WTC11 (cell line): ENCODE measurements around the gene LIMCH1.

ENCODE experiments used
- JUN ChIP-seq: sonication (generic); formaldehyde crosslinking; IDR thresholded peaks from 2 replicates; pipeline ENCODE4 v1.8.0; 2023; ENCODE audit warnings: mild to moderate bottlenecking, missing genetic modification reagents
- OVOL2 ChIP-seq: fragments of 250-450 bp; sonication (Bioruptor Pico); IDR thresholded peaks from 2 replicates; pipeline ENCODE4 v1.9.0; 2021; ENCODE audit warnings: mild to moderate bottlenecking, borderline replicate concordance
- TF ChIP-seq, protein P1 (sequence below): fragments of 200-600 bp; IDR thresholded peaks from 2 replicates; pipeline ENCODE4 v1.8.0; 2022; ENCODE audit warnings: antibody characterized with exemption
- TF ChIP-seq, protein P2 (sequence below): sonication (generic); formaldehyde crosslinking; IDR thresholded peaks from 2 replicates; pipeline ENCODE4 v1.8.1; 2023; ENCODE audit warnings: mild to moderate bottlenecking, missing genetic modification reagents, moderate library complexity
- TF ChIP-seq, protein P3 (sequence below): sonication (generic); formaldehyde crosslinking; IDR thresholded peaks from 2 replicates; pipeline ENCODE4 v1.8.1; 2022; ENCODE audit warnings: low read depth, missing genetic modification reagents, borderline replicate concordance
- TF ChIP-seq, protein P4 (sequence below): sonication (generic); formaldehyde crosslinking; IDR thresholded peaks from 2 replicates; pipeline ENCODE4 v1.8.1; 2023; ENCODE audit warnings: mild to moderate bottlenecking, missing genetic modification reagents
- TF ChIP-seq, protein P5 (sequence below): sonication (generic); formaldehyde crosslinking; conservative IDR thresholded peaks from 2 replicates; pipeline ENCODE4 v1.8.1; 2022; ENCODE audit warnings: mild to moderate bottlenecking, missing genetic modification reagents

DNA sequence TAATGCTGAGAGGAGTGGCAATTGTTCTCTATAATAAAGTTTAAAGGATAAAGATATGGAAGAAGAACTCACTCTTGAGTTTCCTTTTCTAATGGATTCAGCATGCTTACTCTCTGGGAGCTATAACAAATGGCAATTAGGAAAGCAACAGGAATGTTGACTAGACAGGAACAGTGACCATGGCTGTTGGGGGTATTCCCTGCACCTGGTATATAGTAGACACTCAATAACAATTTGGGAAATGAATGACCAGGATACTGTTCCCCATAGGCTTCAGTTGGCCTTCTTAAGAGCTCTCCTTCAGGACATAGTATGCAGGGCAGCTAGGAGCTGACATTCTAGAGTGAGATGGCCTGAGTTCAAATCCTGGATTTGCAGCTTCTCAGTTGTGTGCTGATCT is 1.8 kb downstream of the LIMCH1 start:
- TF ChIP-seq JUN: no peak
- TF ChIP-seq, protein P1, sequence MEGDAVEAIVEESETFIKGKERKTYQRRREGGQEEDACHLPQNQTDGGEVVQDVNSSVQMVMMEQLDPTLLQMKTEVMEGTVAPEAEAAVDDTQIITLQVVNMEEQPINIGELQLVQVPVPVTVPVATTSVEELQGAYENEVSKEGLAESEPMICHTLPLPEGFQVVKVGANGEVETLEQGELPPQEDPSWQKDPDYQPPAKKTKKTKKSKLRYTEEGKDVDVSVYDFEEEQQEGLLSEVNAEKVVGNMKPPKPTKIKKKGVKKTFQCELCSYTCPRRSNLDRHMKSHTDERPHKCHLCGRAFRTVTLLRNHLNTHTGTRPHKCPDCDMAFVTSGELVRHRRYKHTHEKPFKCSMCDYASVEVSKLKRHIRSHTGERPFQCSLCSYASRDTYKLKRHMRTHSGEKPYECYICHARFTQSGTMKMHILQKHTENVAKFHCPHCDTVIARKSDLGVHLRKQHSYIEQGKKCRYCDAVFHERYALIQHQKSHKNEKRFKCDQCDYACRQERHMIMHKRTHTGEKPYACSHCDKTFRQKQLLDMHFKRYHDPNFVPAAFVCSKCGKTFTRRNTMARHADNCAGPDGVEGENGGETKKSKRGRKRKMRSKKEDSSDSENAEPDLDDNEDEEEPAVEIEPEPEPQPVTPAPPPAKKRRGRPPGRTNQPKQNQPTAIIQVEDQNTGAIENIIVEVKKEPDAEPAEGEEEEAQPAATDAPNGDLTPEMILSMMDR: no peak
- TF ChIP-seq, protein P2, sequence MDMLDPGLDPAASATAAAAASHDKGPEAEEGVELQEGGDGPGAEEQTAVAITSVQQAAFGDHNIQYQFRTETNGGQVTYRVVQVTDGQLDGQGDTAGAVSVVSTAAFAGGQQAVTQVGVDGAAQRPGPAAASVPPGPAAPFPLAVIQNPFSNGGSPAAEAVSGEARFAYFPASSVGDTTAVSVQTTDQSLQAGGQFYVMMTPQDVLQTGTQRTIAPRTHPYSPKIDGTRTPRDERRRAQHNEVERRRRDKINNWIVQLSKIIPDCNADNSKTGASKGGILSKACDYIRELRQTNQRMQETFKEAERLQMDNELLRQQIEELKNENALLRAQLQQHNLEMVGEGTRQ (CRISPR knock-in tag): no peak
- TF ChIP-seq, protein P3, sequence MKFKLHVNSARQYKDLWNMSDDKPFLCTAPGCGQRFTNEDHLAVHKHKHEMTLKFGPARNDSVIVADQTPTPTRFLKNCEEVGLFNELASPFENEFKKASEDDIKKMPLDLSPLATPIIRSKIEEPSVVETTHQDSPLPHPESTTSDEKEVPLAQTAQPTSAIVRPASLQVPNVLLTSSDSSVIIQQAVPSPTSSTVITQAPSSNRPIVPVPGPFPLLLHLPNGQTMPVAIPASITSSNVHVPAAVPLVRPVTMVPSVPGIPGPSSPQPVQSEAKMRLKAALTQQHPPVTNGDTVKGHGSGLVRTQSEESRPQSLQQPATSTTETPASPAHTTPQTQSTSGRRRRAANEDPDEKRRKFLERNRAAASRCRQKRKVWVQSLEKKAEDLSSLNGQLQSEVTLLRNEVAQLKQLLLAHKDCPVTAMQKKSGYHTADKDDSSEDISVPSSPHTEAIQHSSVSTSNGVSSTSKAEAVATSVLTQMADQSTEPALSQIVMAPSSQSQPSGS (CRISPR knock-in tag): no peak
- TF ChIP-seq, protein P4, sequence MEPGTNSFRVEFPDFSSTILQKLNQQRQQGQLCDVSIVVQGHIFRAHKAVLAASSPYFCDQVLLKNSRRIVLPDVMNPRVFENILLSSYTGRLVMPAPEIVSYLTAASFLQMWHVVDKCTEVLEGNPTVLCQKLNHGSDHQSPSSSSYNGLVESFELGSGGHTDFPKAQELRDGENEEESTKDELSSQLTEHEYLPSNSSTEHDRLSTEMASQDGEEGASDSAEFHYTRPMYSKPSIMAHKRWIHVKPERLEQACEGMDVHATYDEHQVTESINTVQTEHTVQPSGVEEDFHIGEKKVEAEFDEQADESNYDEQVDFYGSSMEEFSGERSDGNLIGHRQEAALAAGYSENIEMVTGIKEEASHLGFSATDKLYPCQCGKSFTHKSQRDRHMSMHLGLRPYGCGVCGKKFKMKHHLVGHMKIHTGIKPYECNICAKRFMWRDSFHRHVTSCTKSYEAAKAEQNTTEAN (CRISPR knock-in tag): no peak
- TF ChIP-seq, protein P5, sequence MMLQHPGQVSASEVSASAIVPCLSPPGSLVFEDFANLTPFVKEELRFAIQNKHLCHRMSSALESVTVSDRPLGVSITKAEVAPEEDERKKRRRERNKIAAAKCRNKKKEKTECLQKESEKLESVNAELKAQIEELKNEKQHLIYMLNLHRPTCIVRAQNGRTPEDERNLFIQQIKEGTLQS: no peak
- TF ChIP-seq OVOL2 (CRISPR knock-in tag): no peak
